ENCODE data around the gene CLDN8. TPM values are rescaled to one million over a fixed set of nuclear protein-coding genes. Genes with fewer than 3 reads are reported as not detected.

The CLDN8 gene
- total RNA-seq, 1 donor from 2014 or later, result not detected

DNA sequence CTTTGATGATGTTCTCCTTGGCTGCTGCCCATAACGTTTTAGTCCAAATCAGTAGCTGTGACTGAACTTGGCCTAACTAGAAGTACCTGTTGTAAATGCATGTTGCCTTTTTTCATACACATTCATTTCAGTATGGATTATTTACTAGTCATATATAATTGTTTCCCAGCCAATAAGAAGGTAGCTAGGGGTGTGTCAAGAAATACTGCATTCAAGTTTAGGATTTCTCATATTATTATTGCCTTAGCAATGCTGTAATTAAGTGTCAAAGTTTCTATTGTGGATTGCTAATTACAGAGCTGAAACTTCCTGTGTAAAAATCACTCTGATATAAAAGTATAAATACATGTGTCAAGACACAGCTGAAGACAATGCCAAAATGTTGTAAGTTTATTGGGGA, 49.2 kb downstream of the CLDN8 start, which contains the start of gene CLDN17:
Gene CLDN17, minus strand, starts transcription at position 101 of the 400 bp plus-strand sequence. CDS start 188 bp downstream, outside the sequence.
- Histone ChIP-seq H4K20me1 (ENCODE audit: insufficient read depth, low read length) (no peaks in the 10 kb centered on the region), H3K9ac (ENCODE audit: low read length) (no peak within 1 kb of the TSS), H3K4me1 (ENCODE audit: insufficient read depth, low read length) (no peaks in the 10 kb centered on the region), H3K27ac (ENCODE audit: low read depth, low read length) (no peak within 1 kb of the TSS), H2AFZ (ENCODE audit: low read depth, low read length) (no peak within 1 kb of the TSS), H3K4me2 (ENCODE audit: low read length) (no peak within 1 kb of the TSS), H3K36me3 (ENCODE audit: insufficient read depth, low read length) (no peaks in the 10 kb centered on the region), H3K4me3 (ENCODE audit: insufficient read depth, low read depth, low read length) (no peak within 1 kb of the TSS), H3K9me3 (ENCODE audit: insufficient read depth, low read depth, low read length) (no peaks in the 10 kb centered on the region), H3K27me3 (ENCODE audit: insufficient read depth, low read length) (no peaks in the 10 kb centered on the region), H3K79me2 (ENCODE audit: insufficient read depth, low read length) (no peaks in the 10 kb centered on the region)
- Mint-ChIP-seq H3K36me3 (ENCODE audit: low read depth, unreplicated experiment) (no peaks in the 10 kb centered on the region), H3K27ac (ENCODE audit: unreplicated experiment) (no peak within 1 kb of the TSS), H3K4me3 (ENCODE audit: unreplicated experiment) (no peak within 1 kb of the TSS), H3K9me3 (ENCODE audit: unreplicated experiment) (no peaks in the 10 kb centered on the region), H3K27me3 (ENCODE audit: low read depth, unreplicated experiment) (no peaks in the 10 kb centered on the region), H3K4me1 (ENCODE audit: low read depth, unreplicated experiment) (no peaks in the 10 kb centered on the region)
- FAIRE-seq, result no peak
- no peak for DNase-seq (ENCODE audit: low read depth)
- TF ChIP-seq, protein P1, sequence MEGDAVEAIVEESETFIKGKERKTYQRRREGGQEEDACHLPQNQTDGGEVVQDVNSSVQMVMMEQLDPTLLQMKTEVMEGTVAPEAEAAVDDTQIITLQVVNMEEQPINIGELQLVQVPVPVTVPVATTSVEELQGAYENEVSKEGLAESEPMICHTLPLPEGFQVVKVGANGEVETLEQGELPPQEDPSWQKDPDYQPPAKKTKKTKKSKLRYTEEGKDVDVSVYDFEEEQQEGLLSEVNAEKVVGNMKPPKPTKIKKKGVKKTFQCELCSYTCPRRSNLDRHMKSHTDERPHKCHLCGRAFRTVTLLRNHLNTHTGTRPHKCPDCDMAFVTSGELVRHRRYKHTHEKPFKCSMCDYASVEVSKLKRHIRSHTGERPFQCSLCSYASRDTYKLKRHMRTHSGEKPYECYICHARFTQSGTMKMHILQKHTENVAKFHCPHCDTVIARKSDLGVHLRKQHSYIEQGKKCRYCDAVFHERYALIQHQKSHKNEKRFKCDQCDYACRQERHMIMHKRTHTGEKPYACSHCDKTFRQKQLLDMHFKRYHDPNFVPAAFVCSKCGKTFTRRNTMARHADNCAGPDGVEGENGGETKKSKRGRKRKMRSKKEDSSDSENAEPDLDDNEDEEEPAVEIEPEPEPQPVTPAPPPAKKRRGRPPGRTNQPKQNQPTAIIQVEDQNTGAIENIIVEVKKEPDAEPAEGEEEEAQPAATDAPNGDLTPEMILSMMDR (IDR thresholded peaks at IDR 0.05; ENCODE audit: insufficient read depth, low read depth, low read length), result no peak
- TF ChIP-seq EZH2 (IDR thresholded peaks at IDR 0.05; ENCODE audit: insufficient read depth, low read length), result no peak

DNA sequence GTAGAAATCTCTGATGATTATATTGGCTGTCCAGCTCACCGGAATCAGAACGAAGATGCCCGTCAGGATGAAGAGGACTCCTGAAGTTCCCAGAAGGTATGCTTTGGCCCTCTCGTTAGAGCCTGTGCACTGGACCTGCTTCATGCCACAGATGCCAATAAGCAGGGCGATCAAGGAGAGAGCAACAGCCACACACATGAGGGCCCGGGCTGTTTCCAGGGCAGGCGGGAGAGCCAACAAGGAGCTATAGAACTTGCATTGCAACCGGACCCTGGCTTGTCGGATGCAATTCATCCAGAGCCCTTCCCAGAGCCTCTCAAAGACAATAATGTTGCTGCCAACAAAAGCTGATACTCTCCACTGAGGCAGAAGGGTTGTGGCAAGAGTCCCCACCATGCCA, 49.7 kb downstream of the CLDN8 start:
- no peaks in the 10 kb centered on the region for H3K27me3 ChIP-seq (ENCODE audit: insufficient read depth, low read length)
- no peak overlapping the region for H2AFZ ChIP-seq (ENCODE audit: low read depth, low read length)
- H3K4me3 ChIP-seq (ENCODE audit: insufficient read depth, low read depth, low read length), result no peak overlapping the region
- H3K79me2 ChIP-seq (ENCODE audit: insufficient read depth, low read length), result no peaks in the 10 kb centered on the region
- Mint-ChIP-seq H3K9me3 (ENCODE audit: unreplicated experiment) (no peaks in the 10 kb centered on the region), H3K27me3 (ENCODE audit: low read depth, unreplicated experiment) (no peaks in the 10 kb centered on the region), H3K4me1 (ENCODE audit: low read depth, unreplicated experiment) (no peaks in the 10 kb centered on the region), H3K36me3 (ENCODE audit: low read depth, unreplicated experiment) (no peaks in the 10 kb centered on the region), H3K4me3 (ENCODE audit: unreplicated experiment) (no peak overlapping the region), H3K27ac (ENCODE audit: unreplicated experiment) (no peak overlapping the region)
- TF ChIP-seq, protein P1 (IDR thresholded peaks at IDR 0.05; ENCODE audit: insufficient read depth, low read depth, low read length), result no peak
- TF ChIP-seq EZH2 (IDR thresholded peaks at IDR 0.05; ENCODE audit: insufficient read depth, low read length), result no peak
- no peaks in the 10 kb centered on the region for H3K4me1 ChIP-seq (ENCODE audit: insufficient read depth, low read length)
- no peaks in the 10 kb centered on the region for H4K20me1 ChIP-seq (ENCODE audit: insufficient read depth, low read length)
- H3K4me2 ChIP-seq (ENCODE audit: low read length), result no peak overlapping the region
- no peak overlapping the region for H3K27ac ChIP-seq (ENCODE audit: low read depth, low read length)
- H3K36me3 ChIP-seq (ENCODE audit: insufficient read depth, low read length), result no peaks in the 10 kb centered on the region
- no peak overlapping the region for H3K9ac ChIP-seq (ENCODE audit: low read length)
- no peak for FAIRE-seq
- H3K9me3 ChIP-seq (ENCODE audit: insufficient read depth, low read depth, low read length), result no peaks in the 10 kb centered on the region
- DNase-seq (ENCODE audit: low read depth), result no peak

DNA sequence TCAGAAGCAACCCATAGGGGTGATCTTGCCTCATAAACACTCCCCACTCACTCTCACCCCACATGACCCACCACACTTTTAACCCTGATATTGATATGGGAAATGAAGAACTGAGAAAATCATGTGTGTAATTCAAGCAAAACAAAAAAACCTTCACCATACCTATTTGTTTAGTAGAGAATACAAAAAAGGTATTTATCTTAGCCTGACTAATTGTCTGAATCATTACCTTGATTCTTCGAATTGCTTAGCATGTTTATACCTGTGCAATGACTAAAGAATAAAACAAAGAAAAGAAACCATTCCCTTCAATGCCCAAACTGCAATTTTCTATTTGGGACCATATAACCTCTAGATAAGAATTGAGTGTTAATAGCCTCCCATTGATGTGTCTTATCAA, 51.1 kb downstream of the CLDN8 start:
- Mint-ChIP-seq H3K27me3 (ENCODE audit: low read depth, unreplicated experiment) (no peaks in the 10 kb centered on the region), H3K27ac (ENCODE audit: unreplicated experiment) (no peak overlapping the region), H3K4me1 (ENCODE audit: low read depth, unreplicated experiment) (no peaks in the 10 kb centered on the region), H3K4me3 (ENCODE audit: unreplicated experiment) (no peak overlapping the region), H3K9me3 (ENCODE audit: unreplicated experiment) (no peaks in the 10 kb centered on the region), H3K36me3 (ENCODE audit: low read depth, unreplicated experiment) (no peaks in the 10 kb centered on the region)
- DNase-seq (ENCODE audit: low read depth), result no peak
- TF ChIP-seq, protein P1 (IDR thresholded peaks at IDR 0.05; ENCODE audit: insufficient read depth, low read depth, low read length), result no peak
- TF ChIP-seq EZH2 (IDR thresholded peaks at IDR 0.05; ENCODE audit: insufficient read depth, low read length), result no peak
- Histone ChIP-seq H2AFZ (ENCODE audit: low read depth, low read length) (no peak overlapping the region), H3K79me2 (ENCODE audit: insufficient read depth, low read length) (no peaks in the 10 kb centered on the region), H3K4me1 (ENCODE audit: insufficient read depth, low read length) (no peaks in the 10 kb centered on the region), H4K20me1 (ENCODE audit: insufficient read depth, low read length) (no peaks in the 10 kb centered on the region), H3K27ac (ENCODE audit: low read depth, low read length) (no peak overlapping the region), H3K27me3 (ENCODE audit: insufficient read depth, low read length) (no peaks in the 10 kb centered on the region), H3K9me3 (ENCODE audit: insufficient read depth, low read depth, low read length) (no peaks in the 10 kb centered on the region), H3K9ac (ENCODE audit: low read length) (no peak overlapping the region), H3K36me3 (ENCODE audit: insufficient read depth, low read length) (no peaks in the 10 kb centered on the region), H3K4me3 (ENCODE audit: insufficient read depth, low read depth, low read length) (no peak overlapping the region), H3K4me2 (ENCODE audit: low read length) (no peak overlapping the region)
- no peak for FAIRE-seq

Data from astrocyte (in vitro differentiated cells and primary cell).